ENCODE results near the gene DDC.
"Not testable (repeated sequence)": the region's sequence is repeated elsewhere in the genome, so short reads cannot be mapped to it uniquely, and the experiment has no call there.

The DDC gene

GRCh38 chr7:50553973-50554372 lies 11.2 kb downstream of the DDC start:
- no peak for DNase-seq

GRCh38 chr7:50552921-50553320 lies 12.3 kb downstream of the DDC start:
- DNase-seq, result no peak

DNA sequence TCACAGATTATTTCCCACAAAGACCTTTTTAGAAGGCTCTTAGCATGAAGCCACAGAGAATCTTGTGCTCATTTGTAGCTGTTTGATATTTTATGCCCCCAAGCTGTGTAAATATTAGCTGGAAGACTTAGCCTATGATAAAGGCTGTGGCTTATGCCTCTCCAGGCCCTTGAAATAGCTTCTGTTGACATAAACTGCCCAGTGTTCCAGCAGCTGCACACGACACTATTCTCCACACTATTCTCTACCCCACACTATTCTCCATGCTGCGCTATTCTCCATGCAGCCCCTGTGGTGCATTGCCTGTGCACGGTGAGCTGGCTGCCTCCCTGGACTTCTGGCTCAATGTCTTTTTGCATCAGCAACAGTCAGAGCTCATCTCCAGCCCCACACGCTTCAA lies 13.1 kb downstream of the DDC start:
- DNase-seq, result no peak

DNA sequence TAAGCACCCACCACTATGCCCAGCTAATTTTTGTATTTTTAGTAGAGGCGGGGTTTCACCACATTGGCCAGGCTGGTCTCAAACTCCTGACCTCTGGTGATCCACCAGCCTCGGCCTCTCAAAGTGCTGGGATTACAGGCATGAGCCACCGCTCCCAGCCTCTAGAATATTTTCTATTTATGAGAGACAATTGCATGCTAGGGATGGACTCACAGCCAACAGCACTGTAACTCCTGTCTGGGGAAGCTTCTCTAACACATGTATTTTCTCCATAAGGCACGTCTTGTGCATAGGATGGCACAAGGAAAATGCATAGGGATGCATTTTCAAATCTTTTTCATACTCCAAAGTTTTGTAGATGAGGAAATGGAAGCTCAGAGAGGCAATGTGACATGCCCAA lies 19.6 kb downstream of the DDC start:
- DNase-seq, result not testable (repeated sequence)

- no peak for DNase-seq
Measured at GRCh38 chr7:50544992-50545391, 20.2 kb downstream of the DDC start.

- DNase-seq, result no peak
Measured at GRCh38 chr7:50543776-50544442, 21.3 kb downstream of the DDC start.

DNA sequence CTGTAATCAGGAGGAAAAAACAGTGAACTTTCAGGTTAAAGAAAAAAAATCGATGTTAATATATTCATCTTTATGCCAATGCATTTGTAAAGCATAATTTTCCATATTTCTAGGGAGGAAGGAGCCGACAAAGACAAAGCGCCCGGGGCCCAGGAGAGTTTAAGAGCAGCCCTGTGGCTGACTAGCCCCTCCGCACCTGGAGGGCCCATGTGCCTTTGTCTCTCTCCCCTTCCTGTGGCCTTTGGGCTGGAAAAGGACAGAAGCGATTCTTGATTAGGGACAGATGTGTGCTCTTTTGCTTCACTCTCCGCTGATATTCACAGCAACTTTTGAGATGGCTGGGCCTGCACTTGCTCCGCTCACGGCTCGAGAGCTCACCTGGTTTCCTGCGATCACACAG lies 23.1 kb downstream of the DDC start:
- DNase-seq, result no peak

DNA sequence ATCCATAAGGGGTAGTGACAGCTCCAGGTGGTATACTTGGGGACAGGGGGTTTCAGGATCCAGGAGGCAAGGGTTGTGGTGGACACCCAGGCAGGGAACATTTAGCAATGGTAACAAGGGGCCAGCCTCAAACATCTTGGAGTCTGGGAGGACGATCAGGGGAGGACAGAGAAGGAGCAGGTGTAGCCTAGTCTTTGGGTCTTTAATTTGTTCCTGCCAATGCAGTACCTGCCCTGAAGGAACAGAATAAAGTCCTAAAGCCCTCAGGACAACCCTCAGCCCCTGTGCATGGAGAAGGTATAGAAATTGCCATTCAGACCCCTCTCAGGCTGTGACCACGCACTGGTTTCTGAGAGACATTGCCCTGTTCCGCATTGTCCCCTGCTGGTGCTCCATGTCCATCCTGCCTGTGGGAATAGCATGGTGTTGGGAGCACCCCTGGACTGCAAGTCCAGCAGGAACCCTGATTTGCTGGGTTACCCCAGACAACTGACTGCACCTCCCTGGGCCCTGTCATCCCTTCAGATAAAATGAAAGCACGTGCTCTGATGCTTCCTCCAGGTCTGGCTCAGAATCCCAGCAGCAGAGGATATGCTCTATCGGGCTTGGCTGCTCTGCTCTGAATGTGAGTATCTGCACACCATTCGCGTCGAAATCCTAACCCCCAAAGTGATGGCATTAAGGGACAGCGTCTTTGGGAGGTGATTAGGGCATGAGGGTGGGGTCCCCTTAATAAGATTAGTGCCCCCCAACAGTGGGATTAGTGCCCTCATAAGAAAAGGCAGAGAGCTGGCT lies 24.2 kb downstream of the DDC start:
- DNase-seq, result no peak

- no peak for DNase-seq
Measured at GRCh38 chr7:50539725-50540124, 25.5 kb downstream of the DDC start.

GRCh38 chr7:50538478-50538877 lies 26.7 kb downstream of the DDC start:
- DNase-seq, result no peak

DNA sequence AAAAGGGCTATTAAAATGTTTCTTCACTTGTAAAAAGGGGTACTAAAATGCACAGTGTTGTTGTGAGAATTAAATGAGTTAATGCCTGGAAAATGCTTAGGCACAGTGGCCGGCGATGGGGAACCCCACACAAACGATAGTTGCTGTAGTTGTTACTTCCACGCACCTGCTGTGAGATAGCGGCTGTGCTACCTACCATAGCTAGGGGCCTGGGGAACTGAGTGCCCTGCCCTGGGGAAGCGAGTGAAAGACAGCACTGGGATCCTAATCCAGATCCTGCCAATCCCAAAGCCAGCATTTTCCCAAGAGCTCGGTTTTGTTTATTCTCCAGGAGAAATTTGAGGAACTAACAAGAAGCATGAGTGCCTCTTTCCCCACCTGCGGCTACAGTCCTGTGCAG lies 27.8 kb downstream of the DDC start:
- DNase-seq, result no peak

DNA sequence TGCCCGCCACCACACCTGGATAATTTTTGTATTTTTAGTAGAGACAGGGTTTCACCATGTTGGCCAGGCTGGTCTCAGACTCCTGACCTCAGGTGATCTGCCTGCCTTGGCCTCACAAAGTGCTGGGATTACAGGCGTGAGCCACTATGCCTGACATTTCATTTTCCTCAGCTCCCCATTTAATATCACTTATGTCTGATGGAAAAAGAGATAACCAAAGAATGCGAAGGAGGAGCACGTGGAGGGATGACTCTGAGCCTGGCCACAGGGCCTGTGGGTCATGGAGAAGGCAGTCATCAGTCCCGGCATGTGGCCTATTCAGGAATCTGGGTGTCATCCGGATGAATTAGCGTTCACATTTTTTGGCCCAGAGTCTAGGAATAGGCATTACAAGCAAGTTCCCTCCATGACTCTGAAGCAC lies 29.9 kb downstream of the DDC start:
- DNase-seq, result not testable (repeated sequence)

DNA sequence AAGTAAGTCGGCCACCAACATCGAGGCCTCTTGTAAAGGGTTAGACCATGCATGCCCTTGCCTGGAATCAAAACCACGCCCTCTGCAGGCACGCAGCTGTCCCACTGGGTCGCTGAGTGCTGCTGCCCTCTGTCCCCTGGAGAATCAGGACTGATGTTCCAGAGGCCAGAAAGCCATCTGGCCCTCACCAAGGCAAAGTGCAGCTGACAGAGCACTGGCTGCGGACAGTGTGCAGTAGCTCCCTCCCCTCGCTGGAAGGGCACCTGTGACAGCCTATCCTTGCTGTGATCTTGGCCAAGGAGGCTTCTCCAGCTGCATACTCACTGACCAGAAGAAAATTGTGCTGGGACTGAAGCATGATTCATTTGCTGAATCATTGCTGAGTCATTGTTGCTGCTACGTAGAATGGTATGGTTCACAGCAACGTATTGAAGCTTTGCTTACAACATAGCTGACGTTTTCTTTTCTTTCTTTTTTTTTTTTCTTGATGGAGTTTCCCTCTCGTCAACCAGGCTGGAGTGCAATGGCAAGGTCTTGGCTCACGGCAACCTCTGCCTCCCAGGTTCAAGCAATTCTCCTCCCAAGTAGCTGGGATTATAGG lies 30.4 kb downstream of the DDC start:
- no peak for DNase-seq

DNA sequence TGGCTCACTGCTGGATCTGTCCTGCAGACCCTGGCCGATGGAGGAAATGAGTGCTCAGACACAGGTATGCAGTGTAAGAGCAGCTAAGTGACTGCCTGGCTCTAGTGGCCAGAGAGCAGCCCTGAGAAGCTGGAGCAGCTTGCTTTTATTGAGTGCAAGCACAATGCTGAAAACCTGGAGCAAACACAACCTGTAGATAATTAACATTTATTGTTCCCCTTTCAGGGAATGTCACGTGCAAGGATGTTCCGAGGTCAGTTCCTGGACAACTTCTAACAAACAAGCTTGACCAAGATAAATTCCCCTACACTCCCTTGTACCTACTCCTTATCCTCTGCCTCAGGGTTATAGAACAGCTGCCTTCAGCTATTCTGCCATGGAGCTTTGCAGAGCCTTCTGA lies 31.3 kb downstream of the DDC start:
- DNase-seq, result no peak

- DNase-seq, result no peak
Measured at GRCh38 chr7:50531928-50532327, 33.3 kb downstream of the DDC start.

DNA sequence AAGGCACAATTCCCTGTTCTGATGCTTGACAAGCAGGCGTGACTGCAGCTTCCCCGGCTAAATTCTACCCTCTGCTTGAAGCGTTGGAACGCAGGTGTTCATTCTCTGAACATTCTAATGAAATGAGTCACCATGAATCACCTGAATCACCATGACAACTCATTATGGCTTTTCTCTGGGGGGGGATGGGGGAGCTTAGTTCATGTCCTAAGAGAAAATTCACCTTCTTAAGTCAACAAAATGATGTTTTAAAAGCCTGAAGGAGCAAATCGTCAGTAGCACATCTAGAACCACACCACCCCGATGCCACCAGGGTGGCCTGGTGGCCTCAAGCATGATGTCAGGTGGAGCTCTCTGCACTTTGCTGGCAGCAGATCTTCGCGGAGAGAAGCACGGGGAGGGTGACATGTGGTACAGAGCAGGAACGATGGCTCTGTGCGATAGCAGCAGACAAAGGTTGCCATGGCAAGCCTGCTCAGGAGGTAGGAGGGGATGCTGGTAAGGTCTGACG lies 33.7 kb downstream of the DDC start:
- peak; percentile 2 for DNase-seq

- DNase-seq, result no peak
Measured at GRCh38 chr7:50530766-50531165, 34.4 kb downstream of the DDC start.

- DNase-seq, result no peak
Measured at GRCh38 chr7:50529093-50529862, 35.9 kb downstream of the DDC start.

- no peak for DNase-seq
Measured at GRCh38 chr7:50528266-50529092, 36.7 kb downstream of the DDC start.

GRCh38 chr7:50519350-50519749 lies 45.9 kb downstream of the DDC start:
- DNase-seq, result not testable (repeated sequence)

DNA sequence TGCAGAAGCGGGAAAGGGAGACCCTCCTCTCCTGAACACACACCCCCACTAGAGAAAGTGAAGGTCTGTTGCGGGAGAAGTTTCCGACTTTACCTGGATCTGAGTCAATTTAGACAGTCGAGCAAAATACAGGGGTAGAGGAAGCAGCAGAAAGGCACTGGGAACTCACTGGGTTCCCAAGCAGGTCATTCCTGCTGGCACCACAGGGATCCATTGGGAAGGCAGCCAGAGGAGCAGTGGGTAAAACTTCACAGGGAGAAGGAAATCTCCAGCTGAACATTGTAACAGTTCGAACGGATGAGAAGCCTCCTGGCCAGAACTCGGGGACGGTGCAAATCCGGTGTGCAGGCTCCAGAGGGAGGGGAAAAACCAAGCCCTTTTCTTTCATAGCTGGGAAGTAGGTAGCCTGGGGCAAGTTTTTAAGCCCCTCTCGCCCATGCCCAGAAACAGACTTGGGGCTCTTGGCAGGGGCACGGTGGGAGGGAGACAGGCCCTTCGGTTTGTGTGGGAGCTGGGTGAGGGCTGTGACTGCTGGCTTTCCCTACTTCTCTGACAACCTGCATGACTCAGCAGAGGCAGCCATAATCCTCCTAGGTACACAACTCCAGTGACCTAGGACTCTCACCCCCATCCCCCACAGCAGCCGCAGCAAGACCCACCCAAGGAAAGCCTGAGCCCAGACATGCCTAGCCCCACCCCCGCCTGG lies 51.9 kb downstream of the DDC start:
- no peak for DNase-seq

GRCh38 chr7:50512384-50512783 lies 52.8 kb downstream of the DDC start:
- DNase-seq, result no peak
